ENCODE measurements around the gene FYCO1. TPM values are rescaled to one million over a fixed set of nuclear protein-coding genes. Genes with fewer than 3 reads are reported as not detected.

FYCO1 gene
- total and polyA plus RNA-seq, 10 of the 15 experiments (the other 5 are each of a cell fraction or from before 2014, with no cell fraction given), result 1.5 to 8.4 (median 6.5) TPM

- H3K9ac ChIP-seq (ENCODE audit: control insufficient read depth, insufficient read depth, low read length), result no peak overlapping the region
- no peak overlapping the region for H3K4me2 ChIP-seq (ENCODE audit: control insufficient read depth, insufficient read depth)
- H3K36me3 ChIP-seq (ENCODE audit: control insufficient read depth in 2 of 2, insufficient read depth in 2 of 2, low read length in 1 of 2), result peaks cover 7 to 15% of the 10 kb centered on the region in 2 experiments
- ATAC-seq (no peak), DNase-seq (ENCODE audit: low read depth, low spot score) (no peak), FAIRE-seq (no peak)
- intact Hi-C loops (cut with micrococcal nuclease; ENCODE audit: unreplicated experiment) (no loop called here), in situ Hi-C loops (cut with MboI) (no loop called here)
- H2AFZ ChIP-seq (ENCODE audit: control insufficient read depth, low read depth, low read length), result no peak overlapping the region
- no peak overlapping the region for H3K27ac ChIP-seq (ENCODE audit: control insufficient read depth, insufficient read depth)
- BruUV-seq (replicated peaks), result no TSS peak
- H3K79me2 ChIP-seq (ENCODE audit: control insufficient read depth, insufficient read depth, low read length), result no peaks in the 10 kb centered on the region
- SMC1A ChIA-PET (ENCODE audit: uncharacterized antibody, unreplicated experiment), result interaction anchor here (1.0 to 1.2 kb wide), 2 partner anchors 9 to 22 kb away, joined by 3 read pairs; no protein-coding TSS in a partner anchor
- H3K27me3 ChIP-seq (replicated peaks in 1 of 2; ENCODE audit: control insufficient read depth in 2 of 2, insufficient read depth in 2 of 2, low read length in 1 of 2), result no peaks in the 10 kb centered on the region
- WGBS (ENCODE audit: insufficient coverage, insufficient replicate concordance, low lambda C conversion rate, missing lambda C conversion rate), result 92% methylated on average over 8 of the region's 8 CpGs
- POLR2A ChIA-PET, result interaction anchor here (2.2 kb wide), 1 partner anchor 12 kb away, joined by 7 read pairs; no protein-coding TSS in a partner anchor
- H3K9me3 ChIP-seq (replicated peaks; ENCODE audit: control insufficient read depth, insufficient read depth, low read length), result no peaks in the 10 kb centered on the region
- H3K4me1 ChIP-seq (ENCODE audit: control insufficient read depth, insufficient read depth, low read length), result peaks cover 2% of the 10 kb centered on the region; the same call in 1 of the 2 replicates
- RAD21 ChIA-PET (ENCODE audit: unreplicated experiment), result interaction anchor here (1.6 kb wide), 1 partner anchor 12 kb away, joined by 3 read pairs; no protein-coding TSS in a partner anchor
- CTCF ChIA-PET, result interaction anchor here (0.7 kb wide), 2 partner anchors 11 to 95 kb away, joined by 3 read pairs; no protein-coding TSS in a partner anchor
- no peak overlapping the region for H3K4me3 ChIP-seq
- H4K20me1 ChIP-seq (ENCODE audit: control insufficient read depth, insufficient read depth), result no peaks in the 10 kb centered on the region; the same call in 1 of the 2 replicates
- TF ChIP-seq CEBPZ (IDR thresholded peaks at IDR 0.05; ENCODE audit: low read depth, low read length) (no peak), SPI1 (IDR thresholded peaks at IDR 0.05; ENCODE audit: borderline replicate concordance, insufficient read depth, low read depth, low read length) (no peak), LARP7 (IDR thresholded peaks at IDR 0.05) (no peak), KLF5 (IDR thresholded peaks at IDR 0.05; ENCODE audit: partially characterized antibody) (no peak), PBX3 (IDR thresholded peaks at IDR 0.05; ENCODE audit: insufficient replicate concordance, low read depth, low read length) (no peak), ATF7 (IDR thresholded peaks at IDR 0.05; ENCODE audit: low read depth) (no peak), TAF1 (IDR thresholded peaks at IDR 0.05; ENCODE audit: borderline replicate concordance, low read depth, low read length) (no peak), PML (IDR thresholded peaks at IDR 0.05; ENCODE audit: low read length) (no peak), E4F1 (IDR thresholded peaks at IDR 0.05; ENCODE audit: borderline replicate concordance, partially characterized antibody) (no peak), PAX8 (IDR thresholded peaks at IDR 0.05) (no peak), SUZ12 (IDR thresholded peaks at IDR 0.05; ENCODE audit: unreplicated experiment) (no peak), EZH2 (IDR thresholded peaks at IDR 0.05; ENCODE audit: borderline replicate concordance, control insufficient read depth, low read depth, low read length) (no peak), RBBP5 (conservative IDR thresholded peaks at IDR 0.05) (no peak), ASH2L (IDR thresholded peaks at IDR 0.05; ENCODE audit: borderline replicate concordance, low read depth) (no peak), IKZF2 (IDR thresholded peaks at IDR 0.05) (no peak), SP1 (IDR thresholded peaks at IDR 0.05; ENCODE audit: low read depth, low read length) (no peak)
Observed at GRCh38 chr3:45984331-45985312, 11.0 kb downstream of the FYCO1 start.

Measured in GM12878 (cell line).